ENCODE results near the gene SLC25A17.
A peak's percentile ranks its signal among the peaks of the same experiment; 100 is the strongest.
"Not testable (repeated sequence)": the region's sequence is repeated elsewhere in the genome, so short reads cannot be mapped to it uniquely, and the experiment has no call there.

The SLC25A17 gene

DNA sequence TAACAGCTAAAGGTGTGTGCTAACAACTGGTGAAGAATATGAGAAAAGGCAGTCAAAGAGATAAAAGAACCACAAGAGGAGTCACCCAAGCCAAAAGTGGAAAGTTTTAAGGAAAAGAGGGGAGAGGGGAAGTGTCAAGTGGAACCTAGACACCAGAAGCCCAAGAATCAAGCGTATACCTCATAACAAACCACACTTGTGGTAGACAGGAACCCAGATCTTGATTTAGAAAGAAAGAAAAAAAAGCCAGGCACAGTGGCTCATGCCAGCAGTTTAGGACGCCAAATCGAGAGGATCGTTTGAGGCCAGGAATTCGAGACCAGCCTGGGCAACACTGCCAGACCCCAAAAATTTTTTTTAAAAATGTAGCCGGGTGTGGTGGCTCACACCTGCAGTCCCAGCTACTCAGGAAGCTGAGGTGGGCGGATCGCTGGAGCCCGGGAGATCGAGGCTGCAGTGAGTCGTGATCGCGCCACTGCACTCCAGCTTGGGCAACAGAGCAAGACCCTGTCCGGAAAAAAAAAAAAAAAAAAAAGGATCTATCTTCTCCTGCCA, 877 bp downstream of the SLC25A17 start:
- no peak for DNase-seq

DNA sequence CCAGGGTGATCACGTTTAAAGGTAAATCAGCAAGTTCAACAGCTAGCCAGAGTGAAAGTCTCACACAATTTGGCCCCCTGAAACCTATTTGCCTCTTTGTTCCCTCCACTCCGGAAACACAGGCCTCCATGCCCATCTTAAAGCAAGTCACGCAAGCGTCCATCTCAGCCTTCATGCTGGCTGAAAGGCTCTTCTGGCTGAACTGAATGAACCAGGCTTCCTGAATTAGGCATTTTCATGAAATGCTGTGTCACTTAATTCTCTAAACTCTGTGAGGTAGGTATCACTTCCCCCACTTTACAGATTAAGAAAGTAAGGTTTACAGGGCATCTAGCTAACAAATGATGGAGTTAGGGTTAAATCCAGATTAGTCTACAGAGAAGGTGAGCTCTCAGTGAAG, 1.4 kb downstream of the SLC25A17 start:
- no peak for DNase-seq

DNA sequence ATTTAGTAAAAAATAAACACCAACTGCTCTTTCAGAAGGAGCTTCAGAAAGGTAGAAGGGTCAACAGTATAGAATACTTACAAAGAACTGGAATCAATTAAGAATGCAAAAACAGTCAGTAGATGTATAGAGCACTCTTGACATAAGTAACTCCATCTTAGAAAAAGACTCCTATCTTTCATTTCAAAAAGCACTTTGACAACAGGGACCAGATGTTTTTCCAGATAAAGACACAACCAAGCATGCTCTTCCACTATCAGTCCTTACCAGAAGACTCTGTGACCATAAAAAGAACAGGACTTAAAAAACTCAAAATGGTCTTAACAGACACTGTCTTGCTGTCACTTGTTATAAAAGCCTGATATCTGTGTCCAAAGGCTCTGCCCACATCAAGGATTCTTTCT, 5.2 kb downstream of the SLC25A17 start:
- DNase-seq: no peak

DNA sequence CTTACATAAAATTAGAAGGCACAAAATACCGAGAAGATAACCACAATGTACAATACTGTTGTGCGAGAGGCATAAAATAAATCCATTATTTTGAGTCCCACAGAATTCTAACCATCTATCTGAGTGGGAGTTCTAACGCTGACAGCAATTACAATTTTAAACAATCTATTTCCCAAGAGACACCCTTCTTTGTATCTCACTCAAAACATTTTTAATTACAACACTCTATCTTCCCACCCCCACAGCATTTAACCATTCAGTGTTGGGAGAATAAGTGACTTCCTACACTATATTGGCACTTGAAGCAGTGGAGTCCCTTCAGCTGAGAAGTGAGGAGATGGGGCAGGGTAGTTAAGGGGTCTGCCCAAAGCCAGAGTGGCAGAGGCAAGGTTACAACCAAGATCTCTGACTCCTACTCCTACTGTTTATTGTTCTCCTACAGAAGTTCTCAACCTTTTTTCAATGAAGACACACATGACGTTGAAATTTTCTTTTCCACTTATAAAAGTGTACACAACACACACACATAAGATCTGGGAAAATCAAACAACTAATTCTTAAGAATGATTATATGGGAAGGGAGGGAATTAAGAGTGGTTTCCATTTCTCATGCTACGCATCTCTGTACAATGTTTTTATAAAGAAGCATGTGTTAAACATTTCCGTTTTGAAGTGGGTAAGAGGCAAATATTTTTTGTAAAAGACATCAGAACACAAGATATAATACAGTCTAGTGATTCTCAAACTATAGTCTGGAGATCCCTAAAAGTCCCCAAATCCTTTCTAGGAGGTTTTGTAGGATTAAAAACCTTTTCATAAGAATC, 10.9 kb downstream of the SLC25A17 start:
- DNase-seq: no peak

DNA sequence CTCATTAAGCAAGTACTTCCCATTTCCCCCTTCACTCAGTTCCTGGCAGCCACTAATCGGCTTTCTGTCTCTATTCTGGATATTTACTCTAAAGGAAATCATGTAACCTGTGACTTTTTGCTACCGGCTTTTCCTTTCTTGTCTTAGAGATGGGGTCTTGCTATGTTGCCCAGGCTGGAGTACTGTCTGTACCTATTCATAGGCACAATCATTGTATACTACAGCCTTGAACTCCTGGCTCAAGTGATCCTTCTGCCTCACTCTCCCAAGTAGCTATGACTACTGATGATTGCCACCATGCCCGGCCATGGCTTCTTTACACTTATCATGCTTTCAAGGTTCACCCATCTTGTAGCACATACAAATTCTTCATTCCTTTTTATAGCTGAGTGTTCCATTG, 12.4 kb downstream of the SLC25A17 start:
- DNase-seq: no peak

DNA sequence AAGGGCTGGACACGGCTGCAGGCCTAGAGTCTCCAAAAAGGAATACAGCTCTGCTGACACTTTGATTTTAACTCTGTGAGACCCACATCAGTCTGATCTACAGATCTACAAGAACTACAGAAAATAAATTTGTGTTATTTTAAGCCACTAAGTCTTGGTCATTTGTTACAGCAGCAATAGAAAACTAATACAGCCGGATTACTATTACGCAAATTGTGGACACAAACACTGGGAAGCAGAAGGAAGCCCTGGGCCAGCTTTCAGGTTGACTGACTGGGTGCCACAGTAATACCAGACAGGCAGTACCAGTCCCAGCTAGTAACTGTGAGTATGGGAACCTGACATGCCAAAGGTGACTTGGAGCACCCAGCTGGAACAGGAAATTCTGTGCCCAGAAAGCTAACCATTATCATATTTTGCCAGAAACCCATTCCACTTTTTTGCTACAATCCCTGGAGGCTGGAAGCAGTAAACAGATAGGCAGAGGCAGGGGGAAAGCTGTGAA, 13.4 kb downstream of the SLC25A17 start:
- no peak for DNase-seq

DNA sequence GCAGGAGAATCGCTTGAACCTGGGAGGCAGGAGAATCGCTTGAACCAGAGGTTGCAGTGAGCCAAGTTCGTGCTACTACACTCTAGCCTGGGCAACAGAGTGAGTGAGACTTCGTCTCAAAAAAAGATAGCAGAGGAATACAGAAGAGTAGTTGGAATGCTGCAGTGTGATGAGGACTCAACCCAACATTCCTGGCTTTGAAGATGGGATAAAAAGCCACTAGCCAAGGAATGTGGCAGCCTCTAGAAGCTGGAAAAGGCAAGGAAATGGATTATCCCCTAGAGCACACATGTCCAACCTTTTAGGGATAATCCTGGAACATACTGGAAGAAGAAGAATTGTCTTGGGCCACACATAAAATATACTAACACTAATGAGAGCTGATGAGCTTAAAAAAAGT, 13.9 kb downstream of the SLC25A17 start:
- no peak for DNase-seq

DNA sequence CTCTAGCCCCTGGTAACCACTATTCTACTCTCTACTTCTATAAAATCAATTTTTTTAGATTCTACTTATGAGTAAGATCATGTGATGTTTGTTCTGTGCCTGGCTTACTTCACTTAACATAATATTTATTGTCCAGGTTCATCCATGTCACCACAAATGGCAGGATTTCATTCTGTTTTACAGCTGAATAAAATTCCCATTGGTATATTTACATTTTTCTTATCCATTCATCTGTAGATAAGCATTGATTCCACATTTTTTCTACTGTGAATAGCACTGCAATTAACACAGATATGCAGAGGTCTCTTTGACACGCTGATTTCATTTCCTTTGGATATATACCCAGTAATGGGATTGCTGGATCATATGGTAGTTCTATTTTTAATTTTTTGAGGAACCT, 15.8 kb downstream of the SLC25A17 start:
- DNase-seq: no peak

DNA sequence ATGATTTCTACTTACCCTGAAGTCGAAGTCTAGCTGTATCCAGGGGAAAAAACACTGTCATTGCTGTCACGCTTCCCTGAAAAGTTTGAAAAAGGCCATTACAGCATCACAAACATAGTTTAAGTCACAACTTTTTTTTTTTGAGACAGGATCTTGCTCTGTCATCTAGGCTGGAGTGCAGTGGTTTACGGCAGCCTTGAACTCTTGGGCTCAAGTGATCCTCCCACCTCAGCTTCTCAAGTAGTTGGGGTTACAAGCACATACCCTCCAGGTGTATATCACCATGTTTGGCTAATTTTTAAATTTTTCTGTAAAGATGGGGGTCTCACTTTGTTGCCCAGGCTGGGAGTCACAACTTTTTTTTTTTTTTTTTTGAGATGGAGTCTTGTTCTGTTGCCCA, 20.1 kb downstream of the SLC25A17 start:
- DNase-seq: no peak

DNA sequence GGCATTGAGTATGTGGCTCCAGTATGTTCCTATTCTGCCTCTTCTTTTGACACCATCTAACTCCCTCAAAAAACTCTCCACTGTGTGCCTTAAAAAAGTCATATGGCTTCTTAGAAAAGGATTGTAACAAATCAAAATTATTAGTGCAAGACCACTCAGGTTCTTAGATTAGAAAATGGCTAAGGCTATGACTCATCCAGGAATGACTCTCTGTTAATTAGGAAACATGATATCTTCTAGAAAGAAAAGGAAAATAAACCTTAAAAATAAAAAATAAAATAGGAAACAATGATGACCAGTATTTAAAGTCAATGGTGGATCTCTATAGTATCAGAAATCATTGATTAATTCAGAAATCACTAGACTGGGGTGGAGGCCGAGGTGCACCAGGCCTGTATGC, 21.7 kb downstream of the SLC25A17 start:
- peak; percentile 4 for DNase-seq

DNA sequence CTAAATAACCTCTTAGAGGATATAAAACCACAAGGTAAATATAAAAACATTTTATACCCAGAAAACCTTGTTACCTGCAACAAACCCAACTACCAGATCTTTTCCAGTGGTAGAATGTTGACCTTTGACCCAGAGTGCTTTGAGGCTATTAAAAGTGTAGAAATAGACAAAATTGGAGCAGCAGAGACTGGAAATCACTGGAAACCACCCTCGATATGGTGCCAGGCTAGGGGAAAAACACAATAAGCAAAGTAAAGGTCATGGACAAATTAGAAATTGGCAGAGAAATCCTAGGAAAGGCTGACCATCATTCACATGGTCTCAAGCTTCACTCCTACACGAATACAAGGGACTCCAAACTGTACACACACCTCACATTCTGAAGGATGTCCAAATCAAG, 26.7 kb downstream of the SLC25A17 start:
- DNase-seq: no peak

DNA sequence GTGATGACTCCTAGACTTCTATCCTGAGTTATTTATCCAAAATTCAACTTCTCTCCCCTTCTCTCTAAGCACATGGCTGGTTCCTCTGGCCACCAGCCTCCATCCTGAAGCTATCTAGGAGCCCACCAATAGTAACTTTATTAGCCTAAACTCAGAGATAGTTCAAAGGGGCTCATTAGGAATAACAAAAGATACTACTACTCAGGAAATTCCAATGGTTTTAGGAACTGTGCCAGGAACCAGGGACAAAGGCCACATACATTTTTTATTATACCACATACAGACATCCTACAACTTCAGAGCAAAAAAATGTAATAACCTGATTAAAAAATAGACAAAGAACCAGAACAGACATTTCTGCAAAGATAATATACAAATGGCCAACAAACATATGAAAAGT, 27.9 kb downstream of the SLC25A17 start:
- DNase-seq: no peak

DNA sequence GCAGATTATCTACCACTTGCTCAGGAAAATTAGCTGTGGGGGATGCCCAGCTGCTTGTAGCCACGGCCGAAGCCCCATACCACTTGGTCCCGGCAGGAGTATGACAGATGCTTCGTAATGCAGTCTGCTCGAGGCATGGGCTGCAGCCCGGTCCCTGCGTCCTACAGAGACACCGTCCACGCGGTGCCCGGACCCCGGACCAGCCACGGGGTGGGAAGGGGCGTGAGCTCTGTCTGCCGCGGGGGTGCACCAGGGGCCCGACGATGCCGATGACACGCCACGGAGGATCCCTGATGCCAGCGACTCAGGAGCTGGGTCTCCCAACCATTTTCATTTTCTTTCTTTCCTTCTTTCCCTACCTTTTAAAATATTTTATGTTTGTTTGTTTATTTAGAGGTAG, 30.0 kb downstream of the SLC25A17 start:
- no peak for DNase-seq

DNA sequence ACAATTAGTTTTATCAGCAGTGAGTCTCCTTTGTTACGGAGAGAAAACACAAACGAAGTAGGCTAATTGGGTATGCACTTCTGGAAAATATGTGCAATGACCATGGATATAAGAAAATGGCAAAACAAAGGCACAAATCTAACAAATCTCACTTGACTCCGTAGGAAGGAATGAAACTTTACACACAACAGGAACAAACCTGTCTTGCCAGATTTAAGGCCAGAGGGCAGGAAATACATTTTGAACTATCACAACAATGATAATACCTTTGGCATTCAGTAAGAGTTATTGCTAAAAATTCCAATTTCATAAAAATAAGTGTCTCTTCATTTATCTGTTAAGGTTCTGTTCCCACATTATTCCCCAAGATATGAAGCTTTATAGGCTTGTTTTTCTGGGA, 36.6 kb downstream of the SLC25A17 start:
- DNase-seq: no peak

DNA sequence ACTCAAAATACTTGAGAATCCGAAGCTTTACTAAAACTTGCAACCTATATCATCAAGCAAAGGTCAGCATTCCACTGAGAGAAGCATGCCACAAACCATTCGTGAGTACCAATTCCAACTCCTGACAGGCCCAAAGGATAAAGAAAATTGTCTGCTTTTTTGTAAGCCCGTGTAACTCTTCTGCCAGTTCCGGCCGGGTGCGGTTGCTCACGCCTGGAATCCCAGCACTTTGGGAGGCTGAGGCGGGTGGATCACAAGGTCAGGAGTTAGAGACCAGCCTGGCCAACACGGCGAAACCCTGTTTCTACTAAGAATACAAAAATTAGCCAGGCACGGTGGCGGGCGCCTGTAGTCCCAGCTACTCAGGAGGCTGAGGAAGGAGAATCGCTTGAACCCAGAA, 37.4 kb downstream of the SLC25A17 start:
- not testable (repeated sequence) for DNase-seq

DNA sequence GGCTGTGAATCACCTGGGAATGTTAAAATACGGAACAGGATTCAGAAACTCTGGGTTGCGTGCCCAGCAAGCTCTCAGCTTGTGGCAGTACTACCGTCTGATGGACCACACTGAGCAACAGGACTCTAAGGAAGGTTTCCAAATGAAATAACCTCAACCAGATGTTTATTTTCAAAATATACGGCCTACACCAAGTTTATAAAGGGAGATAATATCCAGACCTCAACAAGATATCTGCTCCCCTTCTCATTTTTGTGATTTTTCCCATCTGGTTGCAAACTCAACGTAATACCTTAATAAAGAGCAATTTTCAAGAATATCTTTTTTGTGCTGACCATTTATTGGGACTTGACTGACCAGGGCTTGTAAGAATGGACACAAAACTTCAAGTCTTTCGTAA, 49.4 kb downstream of the SLC25A17 start:
- no peak for DNase-seq

DNA sequence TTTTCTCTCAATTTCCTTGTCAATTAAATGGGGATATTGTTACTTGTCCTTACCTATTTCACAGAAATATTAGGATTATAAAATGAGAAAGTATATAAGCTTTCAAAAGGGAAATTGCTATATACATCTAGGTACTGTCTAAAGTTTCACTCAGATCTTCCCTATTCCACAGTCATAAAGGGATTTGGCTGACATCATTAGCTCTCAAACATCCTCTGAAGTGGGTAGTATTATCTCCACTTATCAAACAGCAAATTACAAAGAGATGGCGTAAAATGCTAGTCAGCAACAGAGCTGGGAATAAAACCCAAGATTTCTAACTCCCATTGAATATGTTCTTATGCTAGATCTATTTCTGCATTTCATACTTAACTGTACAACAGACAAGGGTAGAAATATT, 50.9 kb downstream of the SLC25A17 start:
- no peak for DNase-seq

DNA sequence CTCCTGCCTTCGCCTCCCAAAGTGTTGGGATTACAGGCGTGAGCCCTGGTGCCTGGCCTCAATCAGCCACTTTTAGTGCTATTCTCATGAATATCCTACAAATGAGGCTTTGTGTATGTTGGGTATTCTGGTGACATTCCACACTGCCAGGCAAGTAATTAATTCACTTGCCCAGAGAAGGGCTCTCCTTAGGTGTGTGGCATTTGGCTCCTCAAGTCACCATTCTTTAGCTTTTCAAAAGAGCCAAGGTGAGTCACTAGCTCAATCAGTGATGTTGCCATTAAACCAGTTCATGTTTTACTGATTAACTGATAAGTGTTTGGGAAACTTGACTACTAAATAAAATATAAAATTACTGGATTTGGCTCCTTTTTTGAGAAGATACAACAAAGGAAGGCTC, 52.2 kb downstream of the SLC25A17 start:
- DNase-seq: no peak

DNA sequence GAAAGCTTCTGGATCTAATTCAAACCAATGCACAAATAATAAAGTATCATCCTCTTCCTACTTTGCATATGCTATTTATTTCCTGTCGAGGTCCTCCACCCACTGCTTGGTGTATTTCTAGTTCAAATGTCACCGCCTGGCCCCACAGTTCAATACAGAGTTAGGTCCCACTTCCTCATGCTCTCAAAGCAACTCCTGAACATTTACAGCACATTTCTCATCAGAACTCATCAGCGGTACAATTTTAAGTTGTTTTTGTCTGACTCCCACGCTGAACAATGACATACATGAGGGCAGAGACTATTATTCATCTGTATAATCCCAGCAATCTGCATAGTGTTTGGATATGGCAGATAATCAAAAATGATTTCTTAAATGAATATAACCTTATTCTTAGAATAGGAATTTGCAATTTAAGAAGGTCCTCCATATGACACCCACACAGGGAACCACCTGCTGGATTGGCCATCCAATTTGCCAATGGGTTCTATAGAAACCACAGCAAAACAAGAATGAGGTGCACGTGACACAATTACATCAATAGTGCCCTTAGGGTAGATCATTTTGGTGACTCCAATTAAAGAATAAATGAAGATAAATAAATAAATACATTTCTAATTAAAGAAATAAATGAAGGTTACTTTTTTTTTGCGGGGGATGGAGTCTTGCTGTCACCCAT, 54.2 kb downstream of the SLC25A17 start:
- no peak for DNase-seq

DNA sequence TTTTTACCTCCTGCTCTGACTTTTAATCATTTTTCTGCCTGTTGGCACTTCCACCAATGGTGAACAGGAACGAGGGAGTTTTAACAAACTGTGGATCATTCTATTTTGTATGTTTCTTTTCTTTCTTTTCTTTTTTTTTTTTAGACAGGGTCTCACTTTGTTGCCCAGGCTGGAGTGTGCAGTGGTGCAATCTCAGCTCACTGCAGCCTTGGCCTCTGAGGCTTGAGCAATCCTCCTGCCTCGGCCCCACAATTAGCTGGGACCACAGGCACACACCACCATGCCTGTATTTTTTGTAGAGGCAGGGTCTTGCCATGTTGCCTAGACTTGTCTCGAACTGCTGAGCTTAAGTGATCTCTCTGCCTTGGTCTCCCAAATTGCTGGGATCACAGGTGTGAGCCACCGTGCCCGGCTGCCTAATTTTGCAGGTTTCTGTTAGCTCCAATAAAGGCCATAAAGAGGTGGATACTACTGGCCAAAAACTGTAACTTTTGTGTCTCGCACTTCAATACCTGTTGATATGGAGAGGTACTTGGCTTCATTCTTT, 59.8 kb downstream of the SLC25A17 start:
- no peak for DNase-seq

DNA sequence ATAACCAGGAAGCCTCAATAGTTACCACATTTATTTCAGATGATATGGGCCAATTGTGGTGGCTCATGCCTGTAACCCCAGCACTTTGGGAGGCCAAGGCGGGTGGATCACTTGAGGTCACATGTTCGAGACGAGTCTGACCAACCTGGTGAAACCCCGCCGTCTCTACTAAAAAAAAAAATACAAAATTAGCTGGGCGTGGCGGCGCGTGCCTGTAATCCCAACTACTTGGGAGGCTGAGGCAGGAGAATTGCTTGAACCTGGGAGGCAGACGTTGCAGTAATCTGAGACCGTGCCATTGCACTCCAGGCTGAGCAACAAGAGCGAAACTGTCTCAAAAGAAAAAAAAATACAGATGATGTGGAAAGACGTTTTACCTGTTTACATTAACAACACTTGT, 60.3 kb downstream of the SLC25A17 start:
- DNase-seq: not testable (repeated sequence)

DNA sequence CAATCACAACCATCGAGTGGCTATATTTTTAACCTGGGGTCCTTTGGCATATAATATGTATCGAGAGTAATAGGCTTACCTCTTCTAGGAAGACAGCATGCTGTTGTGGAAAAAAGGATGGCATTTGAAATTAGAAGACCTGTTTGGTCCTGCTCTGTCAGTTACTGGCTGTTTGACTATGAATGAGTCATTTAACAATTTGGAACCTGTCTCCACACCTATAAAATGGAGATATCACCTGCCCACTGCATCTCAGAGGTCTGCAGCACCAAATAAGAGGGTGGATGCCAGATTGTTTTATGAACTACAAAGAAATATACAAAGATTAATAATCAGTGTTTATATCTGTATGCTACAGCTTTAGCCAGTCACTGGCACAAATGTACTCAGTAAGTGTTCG, 60.8 kb downstream of the SLC25A17 start:
- DNase-seq: no peak

DNA sequence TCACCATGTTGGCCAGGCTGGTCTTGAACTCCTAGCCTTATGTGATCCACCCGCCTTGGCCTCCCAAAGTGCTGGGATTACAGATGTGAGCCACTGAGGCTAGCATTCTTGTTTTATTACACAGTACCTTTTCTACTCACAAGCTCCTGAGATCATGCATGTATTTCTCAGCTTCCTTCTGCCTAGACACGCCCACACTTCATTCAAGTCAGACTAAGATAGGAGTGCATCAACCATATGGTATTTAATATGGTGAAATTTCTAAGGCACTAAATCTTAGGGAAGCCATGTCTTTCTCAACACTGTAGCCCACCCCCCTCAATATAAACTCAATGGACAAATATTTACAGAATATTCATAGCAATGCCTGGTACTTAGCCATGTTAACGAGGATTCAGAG, 62.1 kb downstream of the SLC25A17 start:
- peak; percentile 51 for DNase-seq

DNA sequence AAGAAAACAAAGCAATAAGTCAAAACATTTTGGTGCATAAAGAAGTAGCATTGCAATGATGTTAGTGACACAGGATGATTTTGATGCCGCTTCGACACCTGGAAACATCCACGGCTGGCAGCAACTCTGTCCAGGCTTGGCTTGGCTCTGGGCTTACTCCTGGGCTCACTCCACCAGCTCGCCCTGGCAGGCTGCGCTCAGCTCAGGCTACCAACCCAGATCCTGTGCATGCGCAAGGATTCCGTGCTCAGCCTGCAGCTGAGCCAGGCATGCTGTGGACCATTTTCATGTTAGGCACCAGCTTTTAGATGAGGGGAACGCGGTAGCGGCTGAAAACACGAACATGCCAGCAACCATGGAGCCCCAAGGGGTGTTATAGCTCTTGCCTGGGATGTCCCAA, 66.0 kb downstream of the SLC25A17 start:
- no peak for DNase-seq
